Trophoblast cell (in vitro differentiated cells and primary cell): ENCODE measurements around the gene MAS1.

Source experiments
- DNase-seq, 2 donors: peaks; one replicate each; pipeline ENCODE4 v3.0.0-alpha.2; 2016
- H2AFZ ChIP-seq: 2 replicates; pipeline ENCODE4 v1.6.1; 2013; ENCODE audit warnings: low read length, moderate library complexity, mild to moderate bottlenecking; ENCODE audit not compliant: insufficient read depth, poor library complexity
- H2AK5ac ChIP-seq: 2 replicates; pipeline ENCODE4 v1.6.1; 2013; ENCODE audit warnings: mild to moderate bottlenecking, low read length
- H2BK120ac ChIP-seq: 2 replicates; pipeline ENCODE4 v1.6.1; 2013; ENCODE audit warnings: low read length, mild to moderate bottlenecking, moderate library complexity; ENCODE audit not compliant: insufficient read depth, poor library complexity
- H2BK12ac ChIP-seq: 2 replicates; pipeline ENCODE4 v1.6.1; 2013; ENCODE audit warnings: mild to moderate bottlenecking, low read length, moderate library complexity
- H2BK5ac ChIP-seq: 2 replicates; pipeline ENCODE4 v1.6.1; 2013; ENCODE audit warnings: low read length, low read depth, moderate library complexity, mild to moderate bottlenecking; ENCODE audit not compliant: poor library complexity
- H3K14ac ChIP-seq: 2 replicates; pipeline ENCODE4 v1.6.1; 2013; ENCODE audit warnings: mild to moderate bottlenecking, low read length
- H3K18ac ChIP-seq: 2 replicates; pipeline ENCODE4 v1.6.1; 2013; ENCODE audit warnings: mild to moderate bottlenecking, low read length
- H3K23ac ChIP-seq: 2 replicates; pipeline ENCODE4 v1.6.1; 2013; ENCODE audit warnings: low read length
- H3K27ac ChIP-seq: 2 replicates; pipeline ENCODE4 v1.5.1; 2013; ENCODE audit warnings: low read depth, mild to moderate bottlenecking, inconsistent platforms, low read length, moderate library complexity
- H3K27me3 ChIP-seq: 2 replicates; pipeline ENCODE4 v1.6.1; 2013; ENCODE audit warnings: inconsistent platforms, mild to moderate bottlenecking, low read length, moderate library complexity; ENCODE audit not compliant: insufficient read depth
- H3K36me3 ChIP-seq, 2 experiments: 1 replicate in 1 of 2; 2 replicates in 1 of 2; pipeline ENCODE4 v1.6.1; 2013; ENCODE audit warnings: low read length in 2 of 2, mild to moderate bottlenecking in 2 of 2, moderate library complexity in 1 of 2; ENCODE audit not compliant: insufficient read depth in 2 of 2, control insufficient read depth in 1 of 2
- H3K4ac ChIP-seq: 2 replicates; pipeline ENCODE4 v1.6.1; 2013; ENCODE audit warnings: low read depth, mild to moderate bottlenecking, low read length, moderate library complexity
- H3K4me1 ChIP-seq, 2 experiments: 1 replicate in 1 of 2; 2 replicates in 1 of 2; pipeline ENCODE4 v1.6.1; 2013; ENCODE audit warnings: low read length in 2 of 2, mild to moderate bottlenecking in 2 of 2, moderate library complexity in 1 of 2; ENCODE audit not compliant: insufficient read depth in 2 of 2, control insufficient read depth in 1 of 2
- H3K4me2 ChIP-seq: 2 replicates; pipeline ENCODE4 v1.6.1; 2013; ENCODE audit warnings: inconsistent platforms, mild to moderate bottlenecking, low read length, moderate library complexity
- H3K4me3 ChIP-seq: 2 replicates; pipeline ENCODE4 v1.5.1; 2013; ENCODE audit warnings: mild to moderate bottlenecking, low read depth, low read length, inconsistent platforms
- H3K79me1 ChIP-seq: one replicate; pipeline ENCODE4 v1.6.1; 2013; ENCODE audit warnings: low read length
- H3K79me2 ChIP-seq: 2 replicates; pipeline ENCODE4 v1.6.1; 2013; ENCODE audit warnings: low read length, mild to moderate bottlenecking; ENCODE audit not compliant: control insufficient read depth, insufficient read depth, poor library complexity
- H3K9ac ChIP-seq: 2 replicates; pipeline ENCODE4 v1.6.1; 2013; ENCODE audit warnings: mild to moderate bottlenecking, low read length
- H3K9me3 ChIP-seq: 2 replicates; pipeline ENCODE4 v1.6.1; 2013; ENCODE audit warnings: low read depth, mild to moderate bottlenecking, control low read depth, inconsistent platforms, low read length; ENCODE audit not compliant: insufficient read depth
- H4K12ac ChIP-seq: 2 replicates; pipeline ENCODE4 v1.6.1; 2013; ENCODE audit warnings: low read depth, mild to moderate bottlenecking, low read length, moderate library complexity
- H4K8ac ChIP-seq: 2 replicates; pipeline ENCODE4 v1.6.1; 2013; ENCODE audit warnings: low read depth, mild to moderate bottlenecking, low read length, moderate library complexity
- H4K91ac ChIP-seq: one replicate; pipeline ENCODE4 v1.6.1; 2013; ENCODE audit warnings: low read depth, mild to moderate bottlenecking, low read length, moderate library complexity
- WGBS: extraction: QIAGEN DNeasy Blood & Tissue Kit; methylation state at CpG from one replicate; pipeline ENCODE4 v1.1.7; 2013; ENCODE audit warnings: missing lambda C conversion rate; ENCODE audit not compliant: insufficient read length, insufficient coverage; ENCODE audit errors: extremely low coverage; 5-methylcytosine and 5-hydroxymethylcytosine counted together

The MAS1 gene

GRCh38 chr6:159933077-159933476 lies 42.3 kb downstream of the MAS1 start:
- no peaks in the 10 kb centered on the region for H3K4me1 ChIP-seq
- no peak overlapping the region for H3K23ac ChIP-seq

GRCh38 chr6:159934181-159934580 lies 43.4 kb downstream of the MAS1 start:
- no peaks in the 10 kb centered on the region for H3K4me1 ChIP-seq
- H3K9ac ChIP-seq = no peak overlapping the region
- H3K4ac ChIP-seq = no peak overlapping the region
- H3K18ac ChIP-seq = no peak overlapping the region
- H3K4me3 ChIP-seq = peak overlapping the region; percentile 7
- no peak overlapping the region for H3K23ac ChIP-seq
- no peak overlapping the region for H3K14ac ChIP-seq
- H3K79me1 ChIP-seq = no peaks in the 10 kb centered on the region
- H4K12ac ChIP-seq = no peak overlapping the region
- no peaks in the 10 kb centered on the region for H3K36me3 ChIP-seq
- peaks cover 3% of the 10 kb centered on the region for H3K9me3 ChIP-seq
- no peaks in the 10 kb centered on the region for H3K27me3 ChIP-seq
- H3K79me2 ChIP-seq = no peaks in the 10 kb centered on the region
- H2AFZ ChIP-seq = no peak overlapping the region
- no CpG with 5 or more reads among the region's 4 CpGs for WGBS
- H2BK5ac ChIP-seq = no peak overlapping the region
- DNase-seq = peak; percentile 15 to 70
- no peak overlapping the region for H4K8ac ChIP-seq
- no peak overlapping the region for H4K91ac ChIP-seq
- no peak overlapping the region for H2AK5ac ChIP-seq
- H3K27ac ChIP-seq = no peak overlapping the region
- no peak overlapping the region for H2BK120ac ChIP-seq
- H2BK12ac ChIP-seq = no peak overlapping the region
- no peak overlapping the region for H3K4me2 ChIP-seq

More at GRCh38 chr6:159933077-159933476, 42.3 kb downstream of the MAS1 start:
- WGBS = no CpG with 5 or more reads among the region's 1 CpG
- H3K79me1 ChIP-seq = no peaks in the 10 kb centered on the region
- no peak overlapping the region for H3K9ac ChIP-seq
- H3K27ac ChIP-seq = no peak overlapping the region
- no peak overlapping the region for H3K4me2 ChIP-seq
- no peak overlapping the region for H4K91ac ChIP-seq
- no peaks in the 10 kb centered on the region for H3K79me2 ChIP-seq
- DNase-seq = no peak
- H3K9me3 ChIP-seq = peaks cover 3% of the 10 kb centered on the region
- no peak overlapping the region for H2AFZ ChIP-seq
- H3K14ac ChIP-seq = no peak overlapping the region
- H3K36me3 ChIP-seq = no peaks in the 10 kb centered on the region
- H3K27me3 ChIP-seq = no peaks in the 10 kb centered on the region
- no peak overlapping the region for H2BK120ac ChIP-seq
- no peak overlapping the region for H2BK5ac ChIP-seq
- no peak overlapping the region for H4K12ac ChIP-seq
- no peak overlapping the region for H4K8ac ChIP-seq
- no peak overlapping the region for H3K4ac ChIP-seq
- H3K4me3 ChIP-seq = no peak overlapping the region
- no peak overlapping the region for H2AK5ac ChIP-seq
- no peak overlapping the region for H3K18ac ChIP-seq
- H2BK12ac ChIP-seq = no peak overlapping the region

- peak in 1 of 2 donors; percentile 51 for DNase-seq
- no peaks in the 10 kb centered on the region for H3K4me1 ChIP-seq
- no peaks in the 10 kb centered on the region for H3K79me2 ChIP-seq
- no peak overlapping the region for H3K4me2 ChIP-seq
- no peak overlapping the region for H4K12ac ChIP-seq
- no peaks in the 10 kb centered on the region for H3K36me3 ChIP-seq
- H3K9me3 ChIP-seq = peaks cover 3% of the 10 kb centered on the region
- no CpG with 5 or more reads among the region's 2 CpGs for WGBS
- H3K4me3 ChIP-seq = no peak overlapping the region
- no peak overlapping the region for H2BK120ac ChIP-seq
- H2AK5ac ChIP-seq = no peak overlapping the region
- no peak overlapping the region for H2BK12ac ChIP-seq
- no peak overlapping the region for H3K9ac ChIP-seq
- no peak overlapping the region for H4K8ac ChIP-seq
- H3K27ac ChIP-seq = no peak overlapping the region
- H2BK5ac ChIP-seq = no peak overlapping the region
- H3K18ac ChIP-seq = no peak overlapping the region
- no peak overlapping the region for H3K4ac ChIP-seq
- no peak overlapping the region for H3K23ac ChIP-seq
- no peak overlapping the region for H3K14ac ChIP-seq
- no peaks in the 10 kb centered on the region for H3K27me3 ChIP-seq
- H4K91ac ChIP-seq = no peak overlapping the region
- no peaks in the 10 kb centered on the region for H3K79me1 ChIP-seq
- H2AFZ ChIP-seq = no peak overlapping the region
Measured at GRCh38 chr6:159935065-159935464, 44.3 kb downstream of the MAS1 start.

- WGBS = no CpG with 5 or more reads among the region's 2 CpGs
- no peak overlapping the region for H3K9ac ChIP-seq
- no peaks in the 10 kb centered on the region for H3K79me2 ChIP-seq
- H4K91ac ChIP-seq = no peak overlapping the region
- no peak overlapping the region for H2BK12ac ChIP-seq
- no peaks in the 10 kb centered on the region for H3K27me3 ChIP-seq
- H3K4me1 ChIP-seq = no peaks in the 10 kb centered on the region
- no peak overlapping the region for H3K14ac ChIP-seq
- no peak overlapping the region for H3K4me3 ChIP-seq
- H3K23ac ChIP-seq = peak overlapping the region; percentile 41
- no peak overlapping the region for H4K8ac ChIP-seq
- H3K9me3 ChIP-seq = peaks cover 5% of the 10 kb centered on the region
- no peak overlapping the region for H4K12ac ChIP-seq
- no peak overlapping the region for H2BK120ac ChIP-seq
- no peak overlapping the region for H3K4me2 ChIP-seq
- peak; percentile 91 to 93 for DNase-seq
- H3K18ac ChIP-seq = no peak overlapping the region
- H3K4ac ChIP-seq = no peak overlapping the region
- no peak overlapping the region for H2AFZ ChIP-seq
- H2AK5ac ChIP-seq = no peak overlapping the region
- H3K27ac ChIP-seq = no peak overlapping the region
- H2BK5ac ChIP-seq = no peak overlapping the region
- no peaks in the 10 kb centered on the region for H3K36me3 ChIP-seq
- H3K79me1 ChIP-seq = no peaks in the 10 kb centered on the region
Measured at GRCh38 chr6:159935633-159936032, 44.8 kb downstream of the MAS1 start.
